ENCODE measurements around the gene XYLT1.

XYLT1 gene

GRCh38 chr16:17258077-17258599 lies 212.6 kb downstream of the XYLT1 start:
- DNase-seq (ENCODE audit: low spot score): no peak

- no peak for DNase-seq (ENCODE audit: low spot score)
Measured at GRCh38 chr16:17257426-17258023, 213.2 kb downstream of the XYLT1 start.

GRCh38 chr16:17252701-17253100 lies 218.1 kb downstream of the XYLT1 start:
- no peak for DNase-seq (ENCODE audit: low spot score)

- DNase-seq (ENCODE audit: low spot score): no peak
Measured at GRCh38 chr16:17252064-17252463, 218.7 kb downstream of the XYLT1 start.

- no peak for DNase-seq (ENCODE audit: low spot score)
Measured at GRCh38 chr16:17251496-17251895, 219.3 kb downstream of the XYLT1 start.

GRCh38 chr16:17246974-17247732 lies 223.6 kb downstream of the XYLT1 start:
- no peak for DNase-seq (ENCODE audit: low spot score)

GRCh38 chr16:17246268-17246885 lies 224.4 kb downstream of the XYLT1 start:
- no peak for DNase-seq (ENCODE audit: low spot score)

GRCh38 chr16:17245776-17246175 lies 225.0 kb downstream of the XYLT1 start:
- DNase-seq (ENCODE audit: low spot score): no peak

- DNase-seq (ENCODE audit: low spot score): no peak
Measured at GRCh38 chr16:17244872-17245551, 225.7 kb downstream of the XYLT1 start.

GRCh38 chr16:17241264-17241835 lies 229.4 kb downstream of the XYLT1 start:
- no peak for DNase-seq (ENCODE audit: low spot score)

- no peak for DNase-seq (ENCODE audit: low spot score)
Measured at GRCh38 chr16:17238285-17239028, 232.3 kb downstream of the XYLT1 start.

GRCh38 chr16:17237350-17237944 lies 233.3 kb downstream of the XYLT1 start:
- no peak for DNase-seq (ENCODE audit: low spot score)

GRCh38 chr16:17235147-17235815 lies 235.5 kb downstream of the XYLT1 start:
- no peak for DNase-seq (ENCODE audit: low spot score)

GRCh38 chr16:17233318-17234002 lies 237.3 kb downstream of the XYLT1 start:
- no peak for DNase-seq (ENCODE audit: low spot score)

GRCh38 chr16:17232487-17232886 lies 238.3 kb downstream of the XYLT1 start:
- no peak for DNase-seq (ENCODE audit: low spot score)

- no peak for DNase-seq (ENCODE audit: low spot score)
Measured at GRCh38 chr16:17231972-17232371, 238.8 kb downstream of the XYLT1 start.

- no peak for DNase-seq (ENCODE audit: low spot score)
Measured at GRCh38 chr16:17230932-17231581, 239.7 kb downstream of the XYLT1 start.

- DNase-seq (ENCODE audit: low spot score): no peak
Measured at GRCh38 chr16:17229766-17230165, 241.0 kb downstream of the XYLT1 start.

GRCh38 chr16:17229131-17229530 lies 241.6 kb downstream of the XYLT1 start:
- no peak for DNase-seq (ENCODE audit: low spot score)
